Stimulated activated CD4-positive, alpha-beta T cell treated with anti-CD3 and anti-CD28 coated beads, Interleukin-4, amount 100 ng/mL, for 48 hours (primary cell): ENCODE results near the gene FAM163A.
"Not testable (repeated sequence)": the region's sequence is repeated elsewhere in the genome, so short reads cannot be mapped to it uniquely, and the experiment has no call there.

Experiments
- DNase-seq, 2 donors: peaks; one replicate each; pipeline ENCODE4 v3.0.0-alpha.2; 2020; ENCODE audit warnings: low read depth in 2 of 2

The FAM163A gene

DNA sequence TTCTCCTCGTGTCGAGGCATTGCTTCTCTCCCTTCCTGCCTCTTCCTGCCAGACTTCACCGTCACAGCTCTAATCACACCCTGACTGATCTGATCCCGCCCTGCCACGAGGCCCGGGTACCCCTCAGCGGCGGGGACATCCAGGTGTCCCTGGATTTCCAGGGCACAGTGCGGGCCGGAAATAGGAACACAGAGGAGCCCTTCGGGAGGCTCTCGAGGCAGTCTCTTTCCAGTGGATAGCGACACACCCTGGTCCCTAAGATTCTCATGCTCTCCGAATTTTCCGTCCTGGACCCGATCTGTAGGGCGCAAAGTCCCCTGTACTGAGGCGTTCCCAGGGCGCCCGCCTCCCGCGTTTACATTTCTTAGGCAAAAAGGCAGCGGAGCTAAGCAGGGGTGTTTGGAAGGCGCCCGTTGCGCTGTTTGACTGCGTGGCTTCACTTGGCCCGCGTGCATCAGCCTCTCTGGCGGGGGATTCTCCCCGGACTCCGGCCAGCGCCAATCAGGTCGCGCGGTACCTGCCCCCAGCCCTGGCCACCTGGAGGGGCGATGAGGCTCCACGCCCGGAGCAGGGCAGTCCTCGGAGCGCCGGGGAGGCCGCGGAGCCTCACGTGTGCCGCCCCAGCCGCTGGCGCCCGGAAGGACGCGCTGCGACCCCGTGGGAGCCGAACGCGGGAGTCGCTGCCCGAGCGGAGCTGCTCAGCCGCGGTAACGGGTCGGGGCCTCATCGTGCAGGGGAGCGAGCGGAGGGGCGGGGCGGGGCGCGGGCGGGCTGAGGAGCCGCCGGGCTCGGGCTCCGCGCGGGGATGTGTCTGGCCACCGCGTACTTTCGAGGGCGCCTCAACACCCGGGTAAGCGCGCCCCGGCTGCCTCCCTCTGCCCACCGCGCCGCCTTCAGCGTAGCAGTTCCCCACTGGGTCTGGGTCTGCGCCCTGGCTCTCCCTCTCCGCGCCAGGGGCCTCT lies at the start of gene FAM163A:
FAM163A (plus strand) TSS at position 575 of the 962 bp plus-strand sequence. CDS start 69,807 bp downstream, outside the sequence.
- DNase-seq, result no peak

- not testable (repeated sequence) for DNase-seq
Measured at GRCh38 chr1:179694530-179694929, 48.6 kb upstream of the FAM163A start.

- DNase-seq, result no peak
Measured at GRCh38 chr1:179702946-179703539, 40.0 kb upstream of the FAM163A start.

- DNase-seq, result peak; percentile 41 to 47
Measured at GRCh38 chr1:179706339-179706941, 36.7 kb upstream of the FAM163A start.

- no peak for DNase-seq
Measured at GRCh38 chr1:179707406-179707805, 35.7 kb upstream of the FAM163A start.

- DNase-seq, result no peak
Measured at GRCh38 chr1:179708434-179709195, 34.5 kb upstream of the FAM163A start.

DNA sequence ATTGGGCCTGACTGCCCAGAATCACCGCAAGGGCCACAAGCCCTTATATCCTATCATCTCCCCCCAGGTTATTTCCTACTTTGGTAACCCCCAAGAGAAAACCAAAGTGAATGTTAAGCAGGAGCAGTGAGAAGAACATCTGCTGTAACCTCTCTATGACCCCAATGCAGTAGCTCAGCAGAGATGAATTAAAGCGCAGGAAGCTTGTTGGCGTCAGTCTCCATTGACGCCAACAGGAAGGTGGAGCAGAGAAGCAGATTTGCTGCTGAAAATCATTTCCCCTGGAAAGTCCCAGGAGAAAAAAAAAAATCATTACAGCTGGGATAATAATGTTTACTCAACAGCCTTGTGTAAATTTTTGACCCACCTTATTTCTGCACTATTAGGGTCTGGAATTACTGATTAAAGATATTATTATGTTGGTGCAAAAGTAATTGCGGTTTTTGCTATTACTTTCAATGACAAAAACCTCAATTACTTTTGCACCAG lies 33.2 kb upstream of the FAM163A start:
- DNase-seq, result no peak

DNA sequence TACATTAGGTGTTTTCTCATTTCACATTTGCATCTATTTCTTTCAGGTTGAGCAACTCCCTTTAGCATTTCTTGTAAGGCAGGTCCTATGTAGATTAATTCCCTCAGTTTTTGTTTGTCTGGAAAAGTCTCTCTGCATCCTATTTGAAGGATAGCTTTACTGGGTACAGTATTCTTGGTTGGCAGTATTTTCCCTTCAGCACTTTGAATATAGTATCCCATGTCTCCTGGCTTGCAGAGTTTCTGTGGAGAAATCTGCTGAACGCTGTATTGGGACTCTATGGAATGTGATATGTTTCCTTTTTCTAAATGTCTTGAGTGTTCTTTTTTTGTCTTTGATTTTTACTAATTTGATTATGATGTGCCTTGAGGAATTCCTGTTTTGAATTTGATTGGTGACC lies 28.9 kb upstream of the FAM163A start:
- no peak for DNase-seq

GRCh38 chr1:179714623-179715022 lies 28.5 kb upstream of the FAM163A start:
- no peak for DNase-seq

GRCh38 chr1:179719272-179719671 lies 23.8 kb upstream of the FAM163A start:
- no peak for DNase-seq

- DNase-seq, result no peak
Measured at GRCh38 chr1:179728271-179728670, 14.8 kb upstream of the FAM163A start.

- DNase-seq, result no peak
Measured at GRCh38 chr1:179729881-179730280, 13.2 kb upstream of the FAM163A start.

GRCh38 chr1:179731643-179732042 lies 11.4 kb upstream of the FAM163A start:
- no peak for DNase-seq

- no peak for DNase-seq
Measured at GRCh38 chr1:179742291-179742690, 800 bp upstream of the FAM163A start.

DNA sequence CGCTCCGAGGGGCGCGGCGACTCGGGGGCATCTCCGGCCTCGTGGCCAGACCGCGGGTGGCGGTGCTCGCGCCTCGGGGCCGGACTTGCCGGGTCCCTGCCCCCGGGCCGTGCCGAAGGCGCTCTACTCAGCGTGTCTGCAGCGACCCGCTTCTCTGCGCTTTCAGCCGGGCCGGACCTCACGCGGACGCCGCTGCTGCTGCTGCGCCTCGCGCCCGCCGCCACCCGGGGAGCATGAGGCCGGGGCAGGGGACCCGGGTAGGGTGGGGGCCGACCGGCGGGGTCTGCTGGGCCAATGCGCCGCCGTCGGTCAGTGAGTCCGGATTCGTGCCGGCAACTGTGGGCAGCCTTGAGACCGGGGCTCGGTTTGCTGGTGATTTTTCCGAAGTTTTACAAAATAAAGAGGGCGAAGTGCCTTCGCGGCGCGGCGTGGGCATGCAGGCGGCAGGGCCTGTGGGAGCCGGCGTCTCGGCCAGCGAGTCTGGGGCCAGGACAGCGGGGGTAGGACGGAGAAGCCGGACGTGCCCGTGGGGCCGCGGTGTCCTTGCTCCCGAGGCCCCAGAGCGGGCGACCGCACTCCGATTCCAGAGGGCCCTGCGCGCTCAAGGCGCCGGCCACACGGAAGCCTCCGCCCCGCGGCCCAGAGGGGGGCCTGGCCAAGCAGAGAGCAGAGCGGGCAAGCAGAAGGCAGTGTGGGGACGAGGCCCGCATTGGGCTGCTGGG lies 749 bp downstream of the FAM163A start:
- no peak for DNase-seq

- no peak for DNase-seq
Measured at GRCh38 chr1:179744401-179745130, 1.5 kb downstream of the FAM163A start.

GRCh38 chr1:179745131-179745611 lies 2.1 kb downstream of the FAM163A start:
- DNase-seq, result no peak

GRCh38 chr1:179745743-179746142 lies 2.7 kb downstream of the FAM163A start:
- DNase-seq, result no peak

GRCh38 chr1:179747611-179748010 lies 4.5 kb downstream of the FAM163A start:
- no peak for DNase-seq

- no peak for DNase-seq
Measured at GRCh38 chr1:179748772-179749171, 5.7 kb downstream of the FAM163A start.
